WERI-Rb-1 (cell line): ENCODE measurements around the gene FBLL1.

Source experiments
- DNase-seq: peaks from one replicate; pipeline ENCODE4 v3.0.0-alpha.2; 2020
- H3K27ac ChIP-seq: fragments of 250-450 bp; sonication (Bioruptor Pico); 2 replicates; pipeline ENCODE4 v1.5.1; 2020; ENCODE audit warnings: mild to moderate bottlenecking, moderate library complexity
- H3K27me3 ChIP-seq: fragments of 250-450 bp; sonication (Bioruptor Pico); 2 replicates; pipeline ENCODE4 v1.5.1; 2021; ENCODE audit warnings: mild to moderate bottlenecking, low read depth, moderate library complexity; ENCODE audit not compliant: insufficient read depth, severe bottlenecking
- H3K36me3 ChIP-seq: fragments of 250-450 bp; sonication (Bioruptor Pico); 2 replicates; pipeline ENCODE4 v1.5.1; 2020; ENCODE audit warnings: mild to moderate bottlenecking, moderate library complexity
- H3K4me3 ChIP-seq: 2 replicates; pipeline ENCODE4 v1.5.1; 2011; ENCODE audit warnings: low read depth, mild to moderate bottlenecking, control low read depth, low read length
- H3K9me3 ChIP-seq: fragments of 250-450 bp; sonication (Bioruptor Pico); 2 replicates; pipeline ENCODE4 v1.5.1; 2021; ENCODE audit warnings: mild to moderate bottlenecking, moderate library complexity; ENCODE audit not compliant: severe bottlenecking
- TF ChIP-seq, protein P1 (sequence below): IDR thresholded peaks from 2 replicates; pipeline ENCODE4 v1.5.1; 2011; ENCODE audit warnings: low read depth, mild to moderate bottlenecking, control low read depth, inconsistent platforms, low read length

Gene FBLL1

DNA sequence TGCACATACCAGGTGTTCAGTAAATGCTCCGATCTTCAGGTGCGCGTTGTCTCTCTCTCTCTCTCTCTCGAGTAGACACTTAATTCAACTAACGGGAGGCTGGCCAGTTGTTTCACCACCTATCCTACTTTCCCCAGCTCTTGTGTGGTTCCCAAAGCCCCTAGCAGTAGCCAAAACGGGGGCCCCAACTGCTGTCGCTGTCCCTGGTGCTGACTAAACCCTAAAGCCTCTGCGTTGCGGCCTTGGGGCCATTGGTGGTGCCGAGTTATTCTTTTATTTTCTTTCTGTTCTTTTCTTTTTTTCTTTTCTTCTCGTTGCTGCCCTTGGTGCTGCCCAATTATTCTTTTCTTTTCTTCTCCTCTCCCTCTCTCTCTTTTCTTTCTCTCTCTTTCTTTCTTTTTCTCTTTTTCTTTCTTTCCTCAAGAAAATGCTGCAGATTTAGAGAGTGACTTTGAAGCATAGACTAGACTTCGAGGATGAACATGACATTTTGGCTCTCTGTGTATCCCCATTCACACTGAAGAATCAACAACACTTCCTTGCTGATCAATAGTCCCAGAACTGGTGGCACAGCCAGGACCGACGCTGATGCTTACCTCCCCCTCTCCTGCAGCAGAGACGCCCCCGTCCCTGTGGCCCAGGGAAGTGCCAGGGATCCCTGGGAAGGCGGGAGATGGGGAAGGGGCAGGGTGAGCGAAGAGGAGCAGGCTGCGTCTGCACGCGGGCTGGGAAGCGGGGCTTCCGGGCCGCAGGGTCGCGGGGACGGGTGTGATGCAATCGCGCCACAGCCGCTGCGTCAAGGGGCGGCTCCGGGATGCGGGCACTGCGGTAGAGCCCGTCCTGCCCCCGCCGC lies at the start of gene FBLL1:
FBLL1 (plus strand) TSS at position 785 of the 853 bp plus-strand sequence. CDS start 200 bp downstream, outside the sequence.
- peak; percentile 71 for DNase-seq
- Histone ChIP-seq H3K36me3 (no peaks in the 10 kb centered on the region), H3K4me3 (peak within 1 kb of the TSS; percentile 69), H3K27me3 (no peaks in the 10 kb centered on the region), H3K9me3 (no peaks in the 10 kb centered on the region), H3K27ac (peak within 1 kb of the TSS; percentile 54)
- TF ChIP-seq, protein P1, sequence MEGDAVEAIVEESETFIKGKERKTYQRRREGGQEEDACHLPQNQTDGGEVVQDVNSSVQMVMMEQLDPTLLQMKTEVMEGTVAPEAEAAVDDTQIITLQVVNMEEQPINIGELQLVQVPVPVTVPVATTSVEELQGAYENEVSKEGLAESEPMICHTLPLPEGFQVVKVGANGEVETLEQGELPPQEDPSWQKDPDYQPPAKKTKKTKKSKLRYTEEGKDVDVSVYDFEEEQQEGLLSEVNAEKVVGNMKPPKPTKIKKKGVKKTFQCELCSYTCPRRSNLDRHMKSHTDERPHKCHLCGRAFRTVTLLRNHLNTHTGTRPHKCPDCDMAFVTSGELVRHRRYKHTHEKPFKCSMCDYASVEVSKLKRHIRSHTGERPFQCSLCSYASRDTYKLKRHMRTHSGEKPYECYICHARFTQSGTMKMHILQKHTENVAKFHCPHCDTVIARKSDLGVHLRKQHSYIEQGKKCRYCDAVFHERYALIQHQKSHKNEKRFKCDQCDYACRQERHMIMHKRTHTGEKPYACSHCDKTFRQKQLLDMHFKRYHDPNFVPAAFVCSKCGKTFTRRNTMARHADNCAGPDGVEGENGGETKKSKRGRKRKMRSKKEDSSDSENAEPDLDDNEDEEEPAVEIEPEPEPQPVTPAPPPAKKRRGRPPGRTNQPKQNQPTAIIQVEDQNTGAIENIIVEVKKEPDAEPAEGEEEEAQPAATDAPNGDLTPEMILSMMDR = no peak

DNA sequence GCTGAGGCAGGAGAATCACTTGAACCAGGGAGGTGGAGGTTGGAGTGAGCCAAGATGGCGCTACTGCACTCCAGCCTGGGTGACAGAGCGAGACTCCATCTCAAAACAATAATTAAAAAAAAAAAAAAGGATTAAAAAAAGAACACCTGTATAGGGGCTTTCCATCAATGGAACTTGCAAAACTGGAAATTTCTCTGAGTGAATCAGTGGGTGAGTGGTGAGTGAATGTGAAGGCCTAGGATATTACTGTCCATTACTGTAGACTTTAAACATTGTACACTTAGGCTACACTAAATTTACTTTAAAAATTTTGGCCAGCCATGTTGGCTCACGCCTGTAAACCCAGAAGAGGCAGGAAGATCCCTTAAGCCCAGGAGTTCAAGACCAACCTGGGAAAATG lies 48.5 kb upstream of the FBLL1 start:
- H3K27ac ChIP-seq = no peak overlapping the region
- no peak overlapping the region for H3K4me3 ChIP-seq
- no peaks in the 10 kb centered on the region for H3K36me3 ChIP-seq
- DNase-seq = no peak
- H3K9me3 ChIP-seq = no peaks in the 10 kb centered on the region
- H3K27me3 ChIP-seq = no peaks in the 10 kb centered on the region
- TF ChIP-seq, protein P1 = no peak

DNA sequence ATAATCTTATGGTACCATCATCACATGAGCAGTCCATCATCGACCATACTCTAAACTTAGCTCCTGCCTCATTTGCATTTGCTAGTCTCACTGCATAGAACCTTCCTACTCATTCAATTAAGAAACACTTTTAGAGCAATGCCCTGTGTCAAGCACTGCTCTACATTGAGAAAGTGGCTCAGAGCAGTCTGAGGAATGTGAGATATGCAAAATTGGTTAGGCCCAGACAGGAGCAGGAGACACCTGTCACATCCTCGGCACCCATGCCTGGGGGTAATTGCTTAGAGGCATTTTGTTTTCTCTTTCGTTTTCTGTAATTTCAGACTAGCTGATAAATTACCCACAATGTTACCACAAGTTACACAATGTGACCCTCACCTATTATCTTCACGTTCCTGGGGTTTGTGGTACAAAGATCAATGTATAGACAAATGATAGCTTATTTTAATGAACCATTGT lies 47.7 kb upstream of the FBLL1 start:
- DNase-seq = no peak
- Histone ChIP-seq H3K27ac (no peak overlapping the region), H3K27me3 (no peaks in the 10 kb centered on the region), H3K36me3 (no peaks in the 10 kb centered on the region), H3K4me3 (no peak overlapping the region), H3K9me3 (no peaks in the 10 kb centered on the region)
- TF ChIP-seq, protein P1 = no peak

DNA sequence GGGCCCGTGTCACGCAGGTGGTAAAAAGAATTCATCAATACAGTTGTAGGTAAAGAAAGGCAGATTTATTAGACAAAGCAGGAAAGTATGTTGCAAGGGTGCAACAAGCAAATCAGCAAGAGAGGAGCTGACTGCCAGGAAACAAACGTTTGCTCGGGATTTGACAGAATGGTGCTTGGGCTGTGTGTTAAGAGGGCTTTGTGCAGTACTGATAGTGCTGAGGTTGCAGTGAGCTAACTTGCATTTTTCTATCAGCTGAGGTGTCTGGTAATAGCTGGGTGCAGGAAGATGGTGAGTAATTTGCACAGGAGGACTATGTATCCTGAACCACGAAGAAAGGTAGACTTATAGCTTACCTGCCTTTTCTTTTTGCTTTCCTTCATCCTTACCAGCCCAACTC lies 46.7 kb upstream of the FBLL1 start:
- H3K27ac ChIP-seq = no peak overlapping the region
- TF ChIP-seq, protein P1 = no peak
- no peaks in the 10 kb centered on the region for H3K36me3 ChIP-seq
- H3K4me3 ChIP-seq = no peak overlapping the region
- no peaks in the 10 kb centered on the region for H3K27me3 ChIP-seq
- H3K9me3 ChIP-seq = no peaks in the 10 kb centered on the region
- no peak for DNase-seq

DNA sequence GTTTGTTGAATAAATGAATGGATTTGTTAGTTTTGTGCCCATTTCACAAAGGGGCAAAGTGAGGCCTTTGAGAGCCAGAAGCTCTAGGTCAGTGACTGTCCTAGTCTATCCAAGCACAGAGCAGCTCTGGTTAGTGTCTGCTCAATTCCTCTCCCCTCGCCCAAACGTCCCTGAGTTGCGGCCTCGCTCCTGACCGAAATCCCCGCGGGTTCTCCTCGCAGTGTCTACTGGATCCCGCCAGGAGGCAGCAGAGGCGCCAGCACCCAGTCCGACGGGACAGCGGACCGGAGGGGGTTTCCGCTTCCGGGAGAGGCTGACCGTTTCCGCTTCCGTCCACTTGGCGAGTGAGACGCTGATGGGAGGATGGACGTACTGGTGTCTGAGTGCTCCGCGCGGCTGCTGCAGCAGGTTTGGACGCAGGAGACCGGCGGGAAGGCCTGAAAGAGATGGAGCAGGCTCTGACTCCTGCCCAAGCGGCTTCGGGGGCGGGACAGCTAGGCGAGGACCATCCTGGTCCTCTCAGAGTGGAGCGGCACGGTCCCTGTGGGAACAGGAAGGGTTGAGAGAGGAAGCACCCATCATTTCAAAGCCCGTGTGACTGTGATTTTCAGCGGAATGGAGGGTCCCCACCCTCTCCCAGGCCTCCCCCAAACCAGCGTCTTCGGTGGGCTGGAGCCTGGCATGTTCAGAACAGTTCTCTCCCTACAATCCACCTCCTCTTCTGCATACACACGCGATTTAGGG lies 42.8 kb upstream of the FBLL1 start, which contains the start of gene RARS1:
RARS1 (plus strand) TSS at position 336 of the 744 bp plus-strand sequence; CDS start at position 364, 28 bp downstream.
- TF ChIP-seq, protein P1 = peak; percentile 93
- DNase-seq = peak; percentile 94
- Histone ChIP-seq H3K27me3 (no peaks in the 10 kb centered on the region), H3K4me3 (peak within 1 kb of the TSS; percentile 89), H3K9me3 (no peaks in the 10 kb centered on the region), H3K27ac (peak within 1 kb of the TSS; percentile 57), H3K36me3 (peaks cover 34% of the 10 kb centered on the region)
